ENCODE measurements around the gene UBE2L3. TPM values are rescaled to one million over a fixed set of nuclear protein-coding genes. Genes with fewer than 3 reads are reported as not detected.

The UBE2L3 gene
- total and polyA plus RNA-seq, 2 of the 13 experiments (the other 11 are each of a cell fraction or from before 2014, with no cell fraction given), result 30.2 to 58.1 TPM

DNA sequence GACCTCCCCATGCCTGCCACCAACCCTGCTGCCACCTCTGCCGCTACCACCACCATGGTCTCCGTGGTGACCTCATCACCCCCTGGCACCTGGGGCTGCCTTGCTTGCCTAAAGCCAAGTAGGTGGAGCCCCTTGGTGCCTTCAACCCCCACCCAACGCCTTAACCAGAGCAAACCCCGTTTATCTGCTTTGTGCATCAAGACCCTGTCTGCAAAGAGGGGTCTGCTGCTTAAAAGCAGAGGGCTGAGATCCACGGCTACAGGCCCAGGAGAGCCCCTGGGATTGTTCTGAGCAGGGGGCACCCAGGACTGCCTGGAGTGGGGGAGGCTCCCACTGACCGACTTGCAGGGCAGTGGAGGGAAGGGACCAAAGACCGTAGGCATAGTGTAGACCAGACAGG, 93.4 kb downstream of the UBE2L3 start:
- no peak for FAIRE-seq

More for the DNA sequence above, 93.4 kb downstream of the UBE2L3 start:
- in situ Hi-C loops (cut with HindIII; ENCODE audit: extremely low pct_ligation_motif_present, low pct_unique_long_range_greater_than_20kb) (loop anchor here (10.0 kb wide), 1 partner anchor 54 kb away; no protein-coding TSS in a partner anchor), intact Hi-C loops (cut with micrococcal nuclease; ENCODE audit: unreplicated experiment) (no loop called here)
- H3K27ac ChIP-seq (ENCODE audit: extremely low read length, insufficient read depth, low read length), result no peak overlapping the region
- BruUV-seq (replicated peaks), result no TSS peak
- no peaks in the 10 kb centered on the region for H4K20me1 ChIP-seq (ENCODE audit: insufficient read depth, low read length)
- TF ChIP-seq, protein P1, sequence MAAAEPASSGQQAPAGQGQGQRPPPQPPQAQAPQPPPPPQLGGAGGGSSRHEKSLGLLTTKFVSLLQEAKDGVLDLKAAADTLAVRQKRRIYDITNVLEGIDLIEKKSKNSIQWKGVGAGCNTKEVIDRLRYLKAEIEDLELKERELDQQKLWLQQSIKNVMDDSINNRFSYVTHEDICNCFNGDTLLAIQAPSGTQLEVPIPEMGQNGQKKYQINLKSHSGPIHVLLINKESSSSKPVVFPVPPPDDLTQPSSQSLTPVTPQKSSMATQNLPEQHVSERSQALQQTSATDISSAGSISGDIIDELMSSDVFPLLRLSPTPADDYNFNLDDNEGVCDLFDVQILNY (CRISPR knock-in tag; conservative IDR thresholded peaks at IDR 0.05), result no peak
- TF ChIP-seq ZNF235 (CRISPR knock-in tag; IDR thresholded peaks at IDR 0.05; ENCODE audit: borderline replicate concordance), result no peak
- TF ChIP-seq, protein P2, sequence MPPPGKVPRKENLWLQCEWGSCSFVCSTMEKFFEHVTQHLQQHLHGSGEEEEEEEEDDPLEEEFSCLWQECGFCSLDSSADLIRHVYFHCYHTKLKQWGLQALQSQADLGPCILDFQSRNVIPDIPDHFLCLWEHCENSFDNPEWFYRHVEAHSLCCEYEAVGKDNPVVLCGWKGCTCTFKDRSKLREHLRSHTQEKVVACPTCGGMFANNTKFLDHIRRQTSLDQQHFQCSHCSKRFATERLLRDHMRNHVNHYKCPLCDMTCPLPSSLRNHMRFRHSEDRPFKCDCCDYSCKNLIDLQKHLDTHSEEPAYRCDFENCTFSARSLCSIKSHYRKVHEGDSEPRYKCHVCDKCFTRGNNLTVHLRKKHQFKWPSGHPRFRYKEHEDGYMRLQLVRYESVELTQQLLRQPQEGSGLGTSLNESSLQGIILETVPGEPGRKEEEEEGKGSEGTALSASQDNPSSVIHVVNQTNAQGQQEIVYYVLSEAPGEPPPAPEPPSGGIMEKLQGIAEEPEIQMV (CRISPR knock-in tag; IDR thresholded peaks at IDR 0.05; ENCODE audit: low read depth), result no peak
- TF ChIP-seq ZNF264 (CRISPR knock-in tag; IDR thresholded peaks at IDR 0.05), result no peak
- no peak for TF ChIP-seq REPIN1 (CRISPR knock-in tag; IDR thresholded peaks at IDR 0.05; ENCODE audit: borderline replicate concordance, low read depth)
- no peak for TF ChIP-seq SMAD3 (CRISPR knock-in tag; IDR thresholded peaks at IDR 0.05)
- no peak for TF ChIP-seq EZH2 (conservative IDR thresholded peaks at IDR 0.05; ENCODE audit: low read depth, low read length)
- no peak for TF ChIP-seq SRY (CRISPR knock-in tag; IDR thresholded peaks at IDR 0.05)
- no peak for TF ChIP-seq KMT2B (CRISPR knock-in tag; IDR thresholded peaks at IDR 0.05)
- no peak for TF ChIP-seq ZNF354B (CRISPR knock-in tag; IDR thresholded peaks at IDR 0.05)
- TF ChIP-seq, protein P3, sequence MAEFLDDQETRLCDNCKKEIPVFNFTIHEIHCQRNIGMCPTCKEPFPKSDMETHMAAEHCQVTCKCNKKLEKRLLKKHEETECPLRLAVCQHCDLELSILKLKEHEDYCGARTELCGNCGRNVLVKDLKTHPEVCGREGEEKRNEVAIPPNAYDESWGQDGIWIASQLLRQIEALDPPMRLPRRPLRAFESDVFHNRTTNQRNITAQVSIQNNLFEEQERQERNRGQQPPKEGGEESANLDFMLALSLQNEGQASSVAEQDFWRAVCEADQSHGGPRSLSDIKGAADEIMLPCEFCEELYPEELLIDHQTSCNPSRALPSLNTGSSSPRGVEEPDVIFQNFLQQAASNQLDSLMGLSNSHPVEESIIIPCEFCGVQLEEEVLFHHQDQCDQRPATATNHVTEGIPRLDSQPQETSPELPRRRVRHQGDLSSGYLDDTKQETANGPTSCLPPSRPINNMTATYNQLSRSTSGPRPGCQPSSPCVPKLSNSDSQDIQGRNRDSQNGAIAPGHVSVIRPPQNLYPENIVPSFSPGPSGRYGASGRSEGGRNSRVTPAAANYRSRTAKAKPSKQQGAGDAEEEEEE (CRISPR knock-in tag; IDR thresholded peaks at IDR 0.05; ENCODE audit: borderline replicate concordance), result no peak
- TF ChIP-seq, protein P4, sequence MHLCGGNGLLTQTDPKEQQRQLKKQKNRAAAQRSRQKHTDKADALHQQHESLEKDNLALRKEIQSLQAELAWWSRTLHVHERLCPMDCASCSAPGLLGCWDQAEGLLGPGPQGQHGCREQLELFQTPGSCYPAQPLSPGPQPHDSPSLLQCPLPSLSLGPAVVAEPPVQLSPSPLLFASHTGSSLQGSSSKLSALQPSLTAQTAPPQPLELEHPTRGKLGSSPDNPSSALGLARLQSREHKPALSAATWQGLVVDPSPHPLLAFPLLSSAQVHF (CRISPR knock-in tag; IDR thresholded peaks at IDR 0.05), result no peak
- no peak for TF ChIP-seq KDM5B (CRISPR knock-in tag; IDR thresholded peaks at IDR 0.05; ENCODE audit: borderline replicate concordance)
- TF ChIP-seq ZNF773 (CRISPR knock-in tag; IDR thresholded peaks at IDR 0.05; ENCODE audit: borderline replicate concordance), result no peak
- TF ChIP-seq MAF1 (CRISPR knock-in tag; IDR thresholded peaks at IDR 0.05; ENCODE audit: borderline replicate concordance), result no peak
- no peak for TF ChIP-seq NCOA5 (CRISPR knock-in tag; IDR thresholded peaks at IDR 0.05)
- DNase-seq (ENCODE audit: low spot score), result no peak
- no peak overlapping the region for H3K9ac ChIP-seq (ENCODE audit: insufficient read depth, low read depth, low read length)
- no peaks in the 10 kb centered on the region for H3K36me3 ChIP-seq (replicated peaks in 1 of 2; ENCODE audit: control insufficient read depth in 1 of 2, insufficient read depth in 2 of 2, low read length in 2 of 2)
- no peaks in the 10 kb centered on the region for H3K9me3 ChIP-seq (ENCODE audit: low read length)
- no peak for ATAC-seq
- H3K4me1 ChIP-seq (ENCODE audit: insufficient read depth, low read length), result peaks cover 27% of the 10 kb centered on the region
- POLR2A ChIA-PET, result no interaction called here
- H3K4me2 ChIP-seq (ENCODE audit: low read depth, low read length), result no peak overlapping the region
- H3K27me3 ChIP-seq (ENCODE audit: control insufficient read depth in 1 of 2, insufficient read depth in 2 of 2, low read length in 2 of 2), result no peaks in the 10 kb centered on the region
- H2AFZ ChIP-seq (ENCODE audit: low read length), result no peak overlapping the region
- no peaks in the 10 kb centered on the region for H3K79me2 ChIP-seq (ENCODE audit: insufficient read depth, low read length)
- H3K4me3 ChIP-seq (replicated peaks in 1 of 3; ENCODE audit: insufficient read depth in 1 of 3, low read depth in 2 of 3, low read length in 3 of 3), result no peak overlapping the region
- 53% methylated on average over 7 of the region's 7 CpGs for WGBS (ENCODE audit: low lambda C conversion rate)
- CTCF ChIA-PET (ENCODE audit: low intra/inter-chr PET ratio, low total read pairs), result no interaction called here
